ENCODE results near the gene WNT2.

- TF ChIP-seq CTCF (conservative IDR thresholded peaks at IDR 0.05 in 1 of 2, IDR thresholded peaks at IDR 0.05 in 1 of 2; ENCODE audit: extremely low read depth in 1 of 2, insufficient read depth in 1 of 2, low read depth in 1 of 2, low read length in 2 of 2) (no peak), EZH2 (IDR thresholded peaks at IDR 0.05; ENCODE audit: borderline replicate concordance, low read length) (no peak)
Observed at GRCh38 chr7:117278040-117278439, 44.8 kb downstream of the WNT2 start.
